Keratinocyte (primary cell): ENCODE data around the gene WNT3. TPM values are rescaled to one million over a fixed set of nuclear protein-coding genes. Genes with fewer than 3 reads are reported as not detected.

Experiments used
- DNase-seq: peaks from one replicate; pipeline ENCODE4 v3.0.0-alpha.2; 2011; ENCODE audit warnings: low read depth, missing footprints, low spot score
- FAIRE-seq: peaks from 2 replicates; lab custom pipeline; 2011; peaks lifted over from hg19 to GRCh38; lab: Jason Lieb, UNC
- H2AFZ ChIP-seq: 2 replicates; pipeline ENCODE4 v1.6.0; 2012; ENCODE audit warnings: low read length, control low read depth, inconsistent platforms; ENCODE audit not compliant: control insufficient read depth
- H3K27ac ChIP-seq: 2 replicates; pipeline ENCODE4 v1.5.1; 2011; ENCODE audit warnings: low read length; ENCODE audit not compliant: control insufficient read depth, insufficient read depth
- H3K27me3 ChIP-seq: 3 replicates; pipeline ENCODE4 v1.6.0; 2011; ENCODE audit warnings: low read length; ENCODE audit not compliant: control insufficient read depth, insufficient read depth; ENCODE audit errors: extremely low read depth
- H3K36me3 ChIP-seq, 2 experiments: 2 replicates in 1 of 2; 3 replicates in 1 of 2; pipeline ENCODE4 v1.5.1; 2011; ENCODE audit warnings: low read length in 2 of 2, mild to moderate bottlenecking in 1 of 2; ENCODE audit not compliant: control insufficient read depth in 2 of 2, insufficient read depth in 2 of 2; ENCODE audit errors: extremely low read depth in 1 of 2
- H3K4me1 ChIP-seq: 3 replicates; pipeline ENCODE4 v1.5.1; 2011; ENCODE audit warnings: low read length; ENCODE audit not compliant: control insufficient read depth, insufficient read depth; ENCODE audit errors: extremely low read depth
- H3K4me2 ChIP-seq: 3 replicates; pipeline ENCODE4 v1.6.0; 2011; ENCODE audit warnings: low read depth, low read length; ENCODE audit not compliant: control insufficient read depth, insufficient read depth; ENCODE audit errors: extremely low read depth
- H3K4me3 ChIP-seq, 3 experiments: fragments of 200-600 bp in 1 of 3; sonication (generic) in 1 of 3; 2 replicates in 2 of 3; 3 replicates in 1 of 3; pipeline ENCODE4 v1.5.1; 2011 to 2016; ENCODE audit warnings: low read length in 3 of 3, mild to moderate bottlenecking in 3 of 3, control low read depth in 2 of 3, inconsistent platforms in 1 of 3, low read depth in 1 of 3, mixed read lengths in 1 of 3, mixed run types in 1 of 3, moderate library complexity in 1 of 3; ENCODE audit not compliant: control insufficient read depth in 2 of 3, insufficient read depth in 2 of 3; ENCODE audit errors: extremely low read depth in 1 of 3
- H3K79me2 ChIP-seq: 2 replicates; pipeline ENCODE4 v1.6.0; 2012; ENCODE audit warnings: low read length; ENCODE audit not compliant: control insufficient read depth, insufficient read depth
- H3K9ac ChIP-seq: 3 replicates; pipeline ENCODE4 v1.6.0; 2011; ENCODE audit warnings: low read length; ENCODE audit not compliant: control insufficient read depth, insufficient read depth; ENCODE audit errors: extremely low read depth
- H3K9me1 ChIP-seq: 3 replicates; pipeline ENCODE4 v1.6.0; 2011; ENCODE audit warnings: low read length; ENCODE audit not compliant: control insufficient read depth, insufficient read depth; ENCODE audit errors: extremely low read depth
- H3K9me3 ChIP-seq: 2 replicates; pipeline ENCODE4 v1.5.1; 2012; ENCODE audit warnings: low read depth, low read length; ENCODE audit not compliant: control insufficient read depth
- H4K20me1 ChIP-seq: 3 replicates; pipeline ENCODE4 v1.6.0; 2011; ENCODE audit warnings: low read length; ENCODE audit not compliant: control insufficient read depth, insufficient read depth; ENCODE audit errors: extremely low read depth
- CTCF ChIP-seq, 3 experiments: IDR thresholded peaks in 1 of 3; conservative IDR thresholded peaks in 1 of 3; optimal IDR thresholded peaks in 1 of 3; 2 replicates in 2 of 3; 3 replicates in 1 of 3; pipeline versions ENCODE3 to v1.5.1; 2011; ENCODE audit warnings: low read length in 3 of 3, mild to moderate bottlenecking in 3 of 3, moderate library complexity in 2 of 3, control low read depth in 1 of 3, inconsistent platforms in 1 of 3; ENCODE audit not compliant: insufficient read depth in 2 of 3; ENCODE audit errors: extremely low read depth in 1 of 3
- EZH2 ChIP-seq: IDR thresholded peaks from one replicate; pipeline ENCODE4 v1.6.1; 2012; ENCODE audit warnings: inconsistent platforms, mild to moderate bottlenecking, low read length, moderate library complexity
- dilution Hi-C: fragments of 300-500 bp; cut with MboI; formaldehyde crosslinking; loops from one replicate; pipeline ENCODE4 v1.7.0; 2020; ENCODE audit warnings: low sequenced_read_pairs; ENCODE audit not compliant: extremely low pct_ligation_motif_present
- polyA plus RNA-seq, 5 experiments: library from polyadenylated mRNA; depleted of rRNA in 3 of 5; stranded (reverse) in 3 of 5; stranded (forward) in 1 of 5; unstranded in 1 of 5; fragments of >200 nt; gene quantifications; 1 replicate in 1 of 5; 2 replicates in 3 of 5; 3 replicates in 1 of 5; pipeline versions ENCODE4 v1.2.1 to v1.2.3, GENCODE V29; 2011 to 2012; ENCODE audit warnings: missing spikeins in 2 of 5, low read depth in 1 of 5, low replicate concordance in 1 of 5

The WNT3 gene
- polyA plus RNA-seq, 1 donor (not counting 4 experiments of a cell fraction or from before 2014, with no cell fraction given), result 1.9 TPM

- no peak overlapping the region for H2AFZ ChIP-seq
- no peaks in the 10 kb centered on the region for H4K20me1 ChIP-seq
- H3K79me2 ChIP-seq, result no peaks in the 10 kb centered on the region
- no peak for TF ChIP-seq EZH2
- TF ChIP-seq CTCF (optimal IDR thresholded peaks at IDR 0.05 in 1 of 3, IDR thresholded peaks at IDR 0.05 in 1 of 3, conservative IDR thresholded peaks at IDR 0.05 in 1 of 3; ENCODE audit: extremely low read depth in 1 of 3, insufficient read depth in 2 of 3, low read length in 3 of 3), result no peak
- no peak overlapping the region for H3K9ac ChIP-seq
- H3K9me1 ChIP-seq, result no peaks in the 10 kb centered on the region
- peaks cover 12% of the 10 kb centered on the region for H3K4me1 ChIP-seq
- dilution Hi-C loops, result no loop called here
- H3K9me3 ChIP-seq, result no peaks in the 10 kb centered on the region
- H3K4me2 ChIP-seq, result no peak overlapping the region
- H3K4me3 ChIP-seq, result no peak overlapping the region
- DNase-seq, result no peak
- no peak overlapping the region for H3K27ac ChIP-seq
- no peak for FAIRE-seq
- peaks cover 6% of the 10 kb centered on the region for H3K27me3 ChIP-seq
- no peaks in the 10 kb centered on the region for H3K36me3 ChIP-seq
Observed at GRCh38 chr17:46836500-46836899, 18.0 kb upstream of the WNT3 start.

GRCh38 chr17:46834846-46835245 lies 16.4 kb upstream of the WNT3 start:
- Histone ChIP-seq H3K4me2 (no peak overlapping the region), H3K9ac (no peak overlapping the region), H3K27ac (no peak overlapping the region), H3K4me1 (peaks cover 12% of the 10 kb centered on the region), H3K79me2 (no peaks in the 10 kb centered on the region), H3K9me3 (no peaks in the 10 kb centered on the region), H3K9me1 (no peaks in the 10 kb centered on the region), H3K27me3 (no peaks in the 10 kb centered on the region), H2AFZ (no peak overlapping the region), H3K4me3 (no peak overlapping the region), H3K36me3 (no peaks in the 10 kb centered on the region), H4K20me1 (no peaks in the 10 kb centered on the region)
- DNase-seq (no peak), FAIRE-seq (no peak)
- dilution Hi-C loops, result no loop called here
- no peak for TF ChIP-seq CTCF (optimal IDR thresholded peaks at IDR 0.05 in 1 of 3, IDR thresholded peaks at IDR 0.05 in 1 of 3, conservative IDR thresholded peaks at IDR 0.05 in 1 of 3; ENCODE audit: extremely low read depth in 1 of 3, insufficient read depth in 2 of 3, low read length in 3 of 3)
